Measurements from ENCODE around the gene REPS1.

- TF ChIP-seq CTCF (IDR thresholded peaks at IDR 0.05) (no peak), EZH2 (IDR thresholded peaks at IDR 0.05; ENCODE audit: borderline replicate concordance, insufficient read depth, low read depth, low read length, poor library complexity, severe bottlenecking) (no peak)
Observed at GRCh38 chr6:138948004-138948403, 40.0 kb downstream of the REPS1 start.
